PFSK-1 (cell line): Measurements from ENCODE around the gene ARHGEF19.

Experiments used
- FOXP2 ChIP-seq: optimal IDR thresholded peaks from 2 replicates; pipeline ENCODE3; 2011; ENCODE audit warnings: borderline replicate concordance, control low read depth, inconsistent platforms; ENCODE audit not compliant: insufficient read depth; ENCODE audit errors: extremely low read length, extremely low read depth
- POLR2AphosphoS5 ChIP-seq: IDR thresholded peaks from 2 replicates; pipeline ENCODE4 v1.6.1; 2012; ENCODE audit warnings: low read depth, mild to moderate bottlenecking, control low read depth, low read length, moderate library complexity
- REST ChIP-seq, 2 experiments: IDR thresholded peaks; 2 replicates each; pipeline versions ENCODE4 v1.6.1 to v1.8.0; 2011 to 2012; ENCODE audit warnings: low read depth in 2 of 2, low read length in 2 of 2, control low read depth in 1 of 2, inconsistent platforms in 1 of 2, mild to moderate bottlenecking in 1 of 2, moderate library complexity in 1 of 2; ENCODE audit not compliant: insufficient read depth in 1 of 2
- SIN3A ChIP-seq: IDR thresholded peaks from 2 replicates; pipeline ENCODE4 v1.6.1; 2012; ENCODE audit warnings: mild to moderate bottlenecking, low read length, moderate library complexity, borderline replicate concordance; ENCODE audit not compliant: insufficient read depth
- TAF1 ChIP-seq: IDR thresholded peaks from 2 replicates; pipeline ENCODE4 v1.6.1; 2012; ENCODE audit warnings: low read length, control low read depth, borderline replicate concordance; ENCODE audit not compliant: insufficient read depth

GRCh38 chr1:16199157-16199501 lies 13.3 kb downstream of the ARHGEF19 start:
- no peak for TF ChIP-seq POLR2AphosphoS5
- TF ChIP-seq SIN3A, result no peak
- TF ChIP-seq REST (IDR thresholded peaks at IDR 0.05; ENCODE audit: insufficient read depth in 1 of 2, low read depth in 2 of 2, low read length in 2 of 2), result no peak
- no peak for TF ChIP-seq TAF1
- TF ChIP-seq FOXP2, result no peak
